ENCODE results near the gene CDK17.

GRCh38 chr12:96255077-96255476 is 145.2 kb downstream of the CDK17 start:
- TF ChIP-seq EZH2 (IDR thresholded peaks at IDR 0.05; ENCODE audit: insufficient read depth, poor library complexity, severe bottlenecking), result no peak
- TF ChIP-seq EZH2phosphoT487 (IDR thresholded peaks at IDR 0.05; ENCODE audit: insufficient read depth, low read depth), result no peak
